Measurements from ENCODE around the gene DNER. TPM values are rescaled to one million over a fixed set of nuclear protein-coding genes. Genes with fewer than 3 reads are reported as not detected.

DNER gene
- total and polyA plus RNA-seq, 2 of the 13 experiments (the other 11 are each of a cell fraction or from before 2014, with no cell fraction given) = not detected

DNA sequence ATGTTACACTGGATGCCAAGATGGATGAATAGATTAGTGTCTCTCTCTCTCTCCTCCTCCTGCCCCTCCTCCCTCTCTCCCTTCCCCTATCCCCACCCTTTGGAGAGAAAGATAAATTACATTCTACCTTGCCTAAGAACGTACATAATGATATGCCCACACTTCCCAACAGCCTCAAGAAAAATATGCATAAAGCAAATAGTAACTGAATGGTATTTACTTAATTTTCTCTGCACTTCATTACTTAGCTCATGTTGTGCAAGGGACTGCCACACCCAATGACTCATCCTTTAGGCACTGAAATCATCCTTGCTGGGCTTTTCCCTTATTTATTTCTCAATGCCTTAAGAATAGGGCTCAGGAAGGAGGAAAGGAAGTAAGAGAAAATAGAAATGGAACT, 306.0 kb downstream of the DNER start (continued):
- TF ChIP-seq, protein P1, sequence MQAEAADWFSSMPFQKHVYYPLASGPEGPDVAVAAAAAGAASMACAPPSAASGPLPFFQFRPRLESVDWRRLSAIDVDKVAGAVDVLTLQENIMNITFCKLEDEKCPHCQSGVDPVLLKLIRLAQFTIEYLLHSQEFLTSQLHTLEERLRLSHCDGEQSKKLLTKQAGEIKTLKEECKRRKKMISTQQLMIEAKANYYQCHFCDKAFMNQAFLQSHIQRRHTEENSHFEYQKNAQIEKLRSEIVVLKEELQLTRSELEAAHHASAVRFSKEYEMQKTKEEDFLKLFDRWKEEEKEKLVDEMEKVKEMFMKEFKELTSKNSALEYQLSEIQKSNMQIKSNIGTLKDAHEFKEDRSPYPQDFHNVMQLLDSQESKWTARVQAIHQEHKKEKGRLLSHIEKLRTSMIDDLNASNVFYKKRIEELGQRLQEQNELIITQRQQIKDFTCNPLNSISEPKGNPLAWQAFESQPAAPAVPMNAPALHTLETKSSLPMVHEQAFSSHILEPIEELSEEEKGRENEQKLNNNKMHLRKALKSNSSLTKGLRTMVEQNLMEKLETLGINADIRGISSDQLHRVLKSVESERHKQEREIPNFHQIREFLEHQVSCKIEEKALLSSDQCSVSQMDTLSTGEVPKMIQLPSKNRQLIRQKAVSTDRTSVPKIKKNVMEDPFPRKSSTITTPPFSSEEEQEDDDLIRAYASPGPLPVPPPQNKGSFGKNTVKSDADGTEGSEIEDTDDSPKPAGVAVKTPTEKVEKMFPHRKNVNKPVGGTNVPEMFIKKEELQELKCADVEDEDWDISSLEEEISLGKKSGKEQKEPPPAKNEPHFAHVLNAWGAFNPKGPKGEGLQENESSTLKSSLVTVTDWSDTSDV (CRISPR knock-in tag; IDR thresholded peaks at IDR 0.05) = no peak
- no peak for TF ChIP-seq THYN1 (CRISPR knock-in tag; IDR thresholded peaks at IDR 0.05; ENCODE audit: borderline replicate concordance, low read depth)
- TF ChIP-seq HMG20A (CRISPR knock-in tag; IDR thresholded peaks at IDR 0.05; ENCODE audit: borderline replicate concordance) = 0 out of 2 replicates have a peak, but pooled peaks have one; percentile 20
- 0 out of 2 replicates have a peak, but pooled peaks have one; percentile 18 for TF ChIP-seq FOXA3 (CRISPR knock-in tag; IDR thresholded peaks at IDR 0.05)
- no peak for TF ChIP-seq ZNF652 (CRISPR knock-in tag; IDR thresholded peaks at IDR 0.05; ENCODE audit: borderline replicate concordance, low read depth)
- no peak for TF ChIP-seq SALL2 (CRISPR knock-in tag; IDR thresholded peaks at IDR 0.05)
- peak; percentile 55; the same call in 1 of the 2 replicates for TF ChIP-seq CEBPG (CRISPR knock-in tag; IDR thresholded peaks at IDR 0.05)
- TF ChIP-seq GATAD2A (CRISPR knock-in tag; IDR thresholded peaks at IDR 0.05) = peak; percentile 49; the same call in 1 of the 2 replicates
- no peak for TF ChIP-seq CREB1 (IDR thresholded peaks at IDR 0.05)
- TF ChIP-seq CREB1 (CRISPR knock-in tag; IDR thresholded peaks at IDR 0.05) = no peak
- no peak for TF ChIP-seq DR1 (CRISPR knock-in tag; IDR thresholded peaks at IDR 0.05)
- TF ChIP-seq ARNTL (CRISPR knock-in tag; IDR thresholded peaks at IDR 0.05) = no peak
- TF ChIP-seq, protein P2, sequence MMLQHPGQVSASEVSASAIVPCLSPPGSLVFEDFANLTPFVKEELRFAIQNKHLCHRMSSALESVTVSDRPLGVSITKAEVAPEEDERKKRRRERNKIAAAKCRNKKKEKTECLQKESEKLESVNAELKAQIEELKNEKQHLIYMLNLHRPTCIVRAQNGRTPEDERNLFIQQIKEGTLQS (CRISPR knock-in tag; IDR thresholded peaks at IDR 0.05) = peak; percentile 61; the same call in 1 of the 2 replicates
- no peak for TF ChIP-seq SAP130 (CRISPR knock-in tag; IDR thresholded peaks at IDR 0.05; ENCODE audit: low read depth)

Measured in HepG2 (cell line).